ENCODE data around the gene SLC9B1.
"Not testable (repeated sequence)": the region's sequence is repeated elsewhere in the genome, so short reads cannot be mapped to it uniquely, and the experiment has no call there.

Gene SLC9B1

GRCh38 chr4:103011378-103012025 is 8.0 kb downstream of the SLC9B1 start:
- peak; percentile 87 for DNase-seq (ENCODE audit: low spot score)

GRCh38 chr4:103010804-103011203 is 8.7 kb downstream of the SLC9B1 start:
- peak; percentile 30 for DNase-seq (ENCODE audit: low spot score)

GRCh38 chr4:103008875-103009729 is 10.4 kb downstream of the SLC9B1 start:
- peak; percentile 86 for DNase-seq (ENCODE audit: low spot score)

GRCh38 chr4:103002551-103002950 is 17.0 kb downstream of the SLC9B1 start:
- DNase-seq (ENCODE audit: low spot score): no peak

- no peak for DNase-seq (ENCODE audit: low spot score)
Measured at GRCh38 chr4:102994803-102995202, 24.7 kb downstream of the SLC9B1 start.

- not testable (repeated sequence) for DNase-seq (ENCODE audit: low spot score)
Measured at GRCh38 chr4:102993985-102994384, 25.5 kb downstream of the SLC9B1 start.

- no peak for DNase-seq (ENCODE audit: low spot score)
Measured at GRCh38 chr4:102988429-102989020, 31.0 kb downstream of the SLC9B1 start.

- DNase-seq (ENCODE audit: low spot score): no peak
Measured at GRCh38 chr4:102981005-102981404, 38.5 kb downstream of the SLC9B1 start.

- not testable (repeated sequence) for DNase-seq (ENCODE audit: low spot score)
Measured at GRCh38 chr4:102961813-102962212, 57.7 kb downstream of the SLC9B1 start.

GRCh38 chr4:102959496-102959895 is 60.0 kb downstream of the SLC9B1 start:
- no peak for DNase-seq (ENCODE audit: low spot score)

- no peak for DNase-seq (ENCODE audit: low spot score)
Measured at GRCh38 chr4:102945066-102945465, 74.4 kb downstream of the SLC9B1 start.

- DNase-seq (ENCODE audit: low spot score): not testable (repeated sequence)
Measured at GRCh38 chr4:102938063-102938462, 81.4 kb downstream of the SLC9B1 start.

GRCh38 chr4:102935716-102936115 is 83.8 kb downstream of the SLC9B1 start:
- no peak for DNase-seq (ENCODE audit: low spot score)

- DNase-seq (ENCODE audit: low spot score): not testable (repeated sequence)
Measured at GRCh38 chr4:102919697-102920096, 99.8 kb downstream of the SLC9B1 start.

- DNase-seq (ENCODE audit: low spot score): no peak
Measured at GRCh38 chr4:102918859-102919258, 100.6 kb downstream of the SLC9B1 start.

GRCh38 chr4:102901804-102902203 is 117.7 kb downstream of the SLC9B1 start:
- DNase-seq (ENCODE audit: low spot score): no peak

- not testable (repeated sequence) for DNase-seq (ENCODE audit: low spot score)
Measured at GRCh38 chr4:102897610-102898009, 121.9 kb downstream of the SLC9B1 start.

- not testable (repeated sequence) for DNase-seq (ENCODE audit: low spot score)
Measured at GRCh38 chr4:102896547-102896946, 123.0 kb downstream of the SLC9B1 start.

- not testable (repeated sequence) for DNase-seq (ENCODE audit: low spot score)
Measured at GRCh38 chr4:102889866-102890265, 129.6 kb downstream of the SLC9B1 start.

- DNase-seq (ENCODE audit: low spot score): not testable (repeated sequence)
Measured at GRCh38 chr4:102888570-102888969, 130.9 kb downstream of the SLC9B1 start.

- no peak for DNase-seq (ENCODE audit: low spot score)
Measured at GRCh38 chr4:102883278-102883677, 136.2 kb downstream of the SLC9B1 start.

GRCh38 chr4:102881343-102881742 is 138.2 kb downstream of the SLC9B1 start:
- DNase-seq (ENCODE audit: low spot score): no peak

GRCh38 chr4:102878901-102879300 is 140.6 kb downstream of the SLC9B1 start:
- DNase-seq (ENCODE audit: low spot score): no peak
